ENCODE measurements around the gene TSPAN19.

The TSPAN19 gene

GRCh38 chr12:85036733-85037132, 656 bp upstream of the TSPAN19 start:
- no peak for TF ChIP-seq CTCF (IDR thresholded peaks at IDR 0.05; ENCODE audit: insufficient read depth, low read length, poor library complexity, severe bottlenecking)
- Histone ChIP-seq H3K4me3 (replicated peaks; ENCODE audit: low read depth, low read length) (no peak overlapping the region; the same call in 1 of the 2 replicates), H3K36me3 (ENCODE audit: control insufficient read depth, insufficient read depth, low read length) (no peaks in the 10 kb centered on the region), H3K27me3 (replicated peaks; ENCODE audit: control insufficient read depth, insufficient read depth, low read length) (no peaks in the 10 kb centered on the region)
- DNase-seq (ENCODE audit: extremely low read depth, insufficient read length), result no peak

DNA sequence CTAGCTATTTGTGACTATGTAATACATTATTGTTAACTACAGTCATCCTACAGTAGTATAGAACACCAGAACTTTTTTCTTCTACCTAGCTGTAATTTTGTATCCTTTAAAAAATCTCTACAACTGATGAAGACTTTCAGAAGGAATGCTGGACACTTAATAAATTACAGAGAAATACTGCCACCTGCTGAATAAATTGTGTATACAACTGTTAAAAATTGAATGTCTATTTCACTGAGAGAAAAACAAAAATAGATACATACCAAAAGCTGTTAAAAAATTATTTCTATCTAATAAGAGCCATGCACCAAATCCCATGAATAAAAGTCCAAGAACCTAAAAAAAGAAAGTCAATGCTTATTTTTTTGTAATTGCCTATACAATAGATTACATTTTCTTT, 6.6 kb downstream of the TSPAN19 start:
- Histone ChIP-seq H3K4me3 (replicated peaks; ENCODE audit: low read depth, low read length) (no peak overlapping the region), H3K36me3 (ENCODE audit: control insufficient read depth, insufficient read depth, low read length) (no peaks in the 10 kb centered on the region), H3K27me3 (replicated peaks; ENCODE audit: control insufficient read depth, insufficient read depth, low read length) (no peaks in the 10 kb centered on the region)
- no peak for DNase-seq (ENCODE audit: extremely low read depth, insufficient read length)
- TF ChIP-seq CTCF (IDR thresholded peaks at IDR 0.05; ENCODE audit: insufficient read depth, low read length, poor library complexity, severe bottlenecking), result peak; percentile 25

- no peak for DNase-seq (ENCODE audit: extremely low read depth, insufficient read length)
- H3K36me3 ChIP-seq (ENCODE audit: control insufficient read depth, insufficient read depth, low read length), result no peaks in the 10 kb centered on the region
- no peak overlapping the region for H3K4me3 ChIP-seq (replicated peaks; ENCODE audit: low read depth, low read length)
- no peaks in the 10 kb centered on the region for H3K27me3 ChIP-seq (replicated peaks; ENCODE audit: control insufficient read depth, insufficient read depth, low read length)
- no peak for TF ChIP-seq CTCF (IDR thresholded peaks at IDR 0.05; ENCODE audit: insufficient read depth, low read length, poor library complexity, severe bottlenecking)
Measured at GRCh38 chr12:85018098-85018497, 18.0 kb downstream of the TSPAN19 start.

DNA sequence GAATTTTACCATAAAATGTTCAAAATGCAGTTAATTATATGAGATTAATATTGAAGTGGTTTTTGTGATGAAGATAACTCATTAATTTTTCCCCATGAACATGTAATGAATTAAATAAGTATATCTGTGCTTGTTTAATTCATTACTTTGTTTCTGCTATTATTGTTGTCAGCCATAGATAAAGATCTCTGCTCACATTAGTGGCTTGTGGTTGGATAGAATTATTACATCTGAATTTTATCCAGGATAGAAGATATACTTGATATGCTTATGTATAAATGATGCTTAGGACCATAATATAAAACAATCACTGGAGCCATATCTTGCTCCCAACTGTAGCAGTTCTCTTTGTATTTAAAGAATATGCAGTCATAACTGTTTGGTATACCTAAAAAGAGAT, 18.5 kb downstream of the TSPAN19 start:
- H3K36me3 ChIP-seq (ENCODE audit: control insufficient read depth, insufficient read depth, low read length), result no peaks in the 10 kb centered on the region
- no peak overlapping the region for H3K4me3 ChIP-seq (replicated peaks; ENCODE audit: low read depth, low read length)
- no peaks in the 10 kb centered on the region for H3K27me3 ChIP-seq (replicated peaks; ENCODE audit: control insufficient read depth, insufficient read depth, low read length)
- no peak for TF ChIP-seq CTCF (IDR thresholded peaks at IDR 0.05; ENCODE audit: insufficient read depth, low read length, poor library complexity, severe bottlenecking)
- DNase-seq (ENCODE audit: extremely low read depth, insufficient read length), result no peak

GRCh38 chr12:85017133-85017532, 18.9 kb downstream of the TSPAN19 start:
- H3K36me3 ChIP-seq (ENCODE audit: control insufficient read depth, insufficient read depth, low read length), result no peaks in the 10 kb centered on the region
- no peak overlapping the region for H3K4me3 ChIP-seq (replicated peaks; ENCODE audit: low read depth, low read length)
- DNase-seq (ENCODE audit: extremely low read depth, insufficient read length), result no peak

More at GRCh38 chr12:85017133-85017532, 18.9 kb downstream of the TSPAN19 start:
- H3K27me3 ChIP-seq (replicated peaks; ENCODE audit: control insufficient read depth, insufficient read depth, low read length), result no peaks in the 10 kb centered on the region
- no peak for TF ChIP-seq CTCF (IDR thresholded peaks at IDR 0.05; ENCODE audit: insufficient read depth, low read length, poor library complexity, severe bottlenecking)

Measured in GM06990 (cell line).